Measurements from ENCODE around the gene C16orf74. TPM values are rescaled to one million over a fixed set of nuclear protein-coding genes. Genes with fewer than 3 reads are reported as not detected.
A peak's percentile ranks its signal among the peaks of the same experiment; 100 is the strongest.

C16orf74 gene
- total RNA-seq, 4 donors from 2014 or later: 0.52 to 1.9 (median 0.94) TPM; not detected in 1

GRCh38 chr16:85717393-85718152 lies 33.3 kb downstream of the C16orf74 start:
- peak; percentile 61 for ATAC-seq
- peaks cover 0 to 27% (median 0%) of the 10 kb centered on the region in 3 donors for H3K4me1 ChIP-seq
- no peaks in the 10 kb centered on the region for H3K36me3 ChIP-seq
- no peak overlapping the region for H3K4me3 ChIP-seq
- WGBS, 2 donors (ENCODE audit: low coverage in 1 of 2): 7% methylated on average over 3 of the region's 21 CpGs; no CpG with 5 or more reads in 1 of the 2 donors
- peaks cover 0 to 3% (median 0%) of the 10 kb centered on the region in 3 donors for H3K9me3 ChIP-seq
- H3K27me3 ChIP-seq: no peaks in the 10 kb centered on the region
- no peak for TF ChIP-seq POLR2AphosphoS5 (IDR thresholded peaks at IDR 0.05)
- TF ChIP-seq, protein P1, sequence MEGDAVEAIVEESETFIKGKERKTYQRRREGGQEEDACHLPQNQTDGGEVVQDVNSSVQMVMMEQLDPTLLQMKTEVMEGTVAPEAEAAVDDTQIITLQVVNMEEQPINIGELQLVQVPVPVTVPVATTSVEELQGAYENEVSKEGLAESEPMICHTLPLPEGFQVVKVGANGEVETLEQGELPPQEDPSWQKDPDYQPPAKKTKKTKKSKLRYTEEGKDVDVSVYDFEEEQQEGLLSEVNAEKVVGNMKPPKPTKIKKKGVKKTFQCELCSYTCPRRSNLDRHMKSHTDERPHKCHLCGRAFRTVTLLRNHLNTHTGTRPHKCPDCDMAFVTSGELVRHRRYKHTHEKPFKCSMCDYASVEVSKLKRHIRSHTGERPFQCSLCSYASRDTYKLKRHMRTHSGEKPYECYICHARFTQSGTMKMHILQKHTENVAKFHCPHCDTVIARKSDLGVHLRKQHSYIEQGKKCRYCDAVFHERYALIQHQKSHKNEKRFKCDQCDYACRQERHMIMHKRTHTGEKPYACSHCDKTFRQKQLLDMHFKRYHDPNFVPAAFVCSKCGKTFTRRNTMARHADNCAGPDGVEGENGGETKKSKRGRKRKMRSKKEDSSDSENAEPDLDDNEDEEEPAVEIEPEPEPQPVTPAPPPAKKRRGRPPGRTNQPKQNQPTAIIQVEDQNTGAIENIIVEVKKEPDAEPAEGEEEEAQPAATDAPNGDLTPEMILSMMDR (IDR thresholded peaks at IDR 0.05): peak in 3 of 4 experiments; percentile 58 to 81 (median 68)
- no peak overlapping the region for H3K27ac ChIP-seq

GRCh38 chr16:85716680-85717038 lies 34.2 kb downstream of the C16orf74 start:
- peaks cover 0 to 27% (median 0%) of the 10 kb centered on the region in 3 donors for H3K4me1 ChIP-seq
- no peaks in the 10 kb centered on the region for H3K27me3 ChIP-seq
- H3K4me3 ChIP-seq: no peak overlapping the region
- H3K9me3 ChIP-seq: peaks cover 0 to 12% (median 0%) of the 10 kb centered on the region in 3 donors
- ATAC-seq: no peak
- H3K27ac ChIP-seq: no peak overlapping the region
- H3K36me3 ChIP-seq: no peaks in the 10 kb centered on the region
- WGBS, 2 donors (ENCODE audit: low coverage in 1 of 2): 28% methylated on average over 2 of the region's 3 CpGs; no CpG with 5 or more reads in 1 of the 2 donors
- TF ChIP-seq, protein P1 (IDR thresholded peaks at IDR 0.05): no peak
- TF ChIP-seq POLR2AphosphoS5 (IDR thresholded peaks at IDR 0.05) (no peak), EP300 (IDR thresholded peaks at IDR 0.05) (no peak), POLR2A (IDR thresholded peaks at IDR 0.05) (no peak)

- Histone ChIP-seq H3K36me3 (no peaks in the 10 kb centered on the region), H3K4me3 (no peak overlapping the region), H3K4me1 (peaks cover 0 to 27% (median 0%) of the 10 kb centered on the region in 3 donors), H3K27me3 (no peaks in the 10 kb centered on the region), H3K9me3 (peaks cover 0 to 14% (median 0%) of the 10 kb centered on the region in 3 donors), H3K27ac (no peak overlapping the region)
- WGBS, 2 donors (ENCODE audit: low coverage in 1 of 2): 37 to 60% methylated on average over 1 to 9 of the region's 9 CpGs
- TF ChIP-seq POLR2AphosphoS5 (IDR thresholded peaks at IDR 0.05) (no peak), POLR2A (IDR thresholded peaks at IDR 0.05) (no peak)
- ATAC-seq: no peak
Observed at GRCh38 chr16:85716022-85716679, 34.7 kb downstream of the C16orf74 start.

GRCh38 chr16:85715169-85716021 lies 35.5 kb downstream of the C16orf74 start:
- no peak for ATAC-seq
- Histone ChIP-seq H3K9me3 (peaks cover 0 to 14% (median 0%) of the 10 kb centered on the region in 3 donors), H3K4me1 (peaks cover 0 to 27% (median 0%) of the 10 kb centered on the region in 3 donors), H3K4me3 (no peak overlapping the region), H3K27ac (no peak overlapping the region), H3K27me3 (no peaks in the 10 kb centered on the region), H3K36me3 (no peaks in the 10 kb centered on the region)
- TF ChIP-seq POLR2AphosphoS5 (IDR thresholded peaks at IDR 0.05): no peak
- TF ChIP-seq POLR2A (IDR thresholded peaks at IDR 0.05): no peak
- no peak for TF ChIP-seq EP300 (IDR thresholded peaks at IDR 0.05)
- TF ChIP-seq, protein P1 (IDR thresholded peaks at IDR 0.05): no peak
- 62 to 65% methylated on average over 7 to 17 of the region's 22 CpGs for WGBS, 2 donors (ENCODE audit: low coverage in 1 of 2)

- Histone ChIP-seq H3K4me3 (no peak overlapping the region), H3K4me1 (peaks cover 0 to 30% (median 0%) of the 10 kb centered on the region in 3 donors), H3K27ac (no peak overlapping the region), H3K27me3 (no peaks in the 10 kb centered on the region), H3K36me3 (no peaks in the 10 kb centered on the region), H3K9me3 (peaks cover 0 to 14% (median 0%) of the 10 kb centered on the region in 3 donors)
- WGBS, 2 donors (ENCODE audit: low coverage in 1 of 2): 89% methylated on average over 2 of the region's 9 CpGs; no CpG with 5 or more reads in 1 of the 2 donors
- TF ChIP-seq POLR2AphosphoS5 (IDR thresholded peaks at IDR 0.05): no peak
- TF ChIP-seq POLR2A (IDR thresholded peaks at IDR 0.05): no peak
- TF ChIP-seq EP300 (IDR thresholded peaks at IDR 0.05): no peak
- TF ChIP-seq, protein P1 (IDR thresholded peaks at IDR 0.05): no peak
- no peak for ATAC-seq
Observed at GRCh38 chr16:85712801-85713200, 38.1 kb downstream of the C16orf74 start.

All from gastroesophageal sphincter (tissue), 4 donors.